Thyroid gland (tissue), 4 donors: ENCODE results near the gene NR2C2.

Source experiments
- CTCF ChIP-seq, 6 experiments: fragments of 200-600 bp in 3 of 6; fragments of 450-650 bp in 3 of 6; sonication (generic) in 3 of 6; IDR thresholded peaks; one replicate each; pipeline ENCODE4 v1.5.1; 2016 to 2019; ENCODE audit warnings: antibody characterized with exemption in 6 of 6, mild to moderate bottlenecking in 2 of 6, inconsistent platforms in 1 of 6, moderate library complexity in 1 of 6
- POLR2A ChIP-seq, 2 donors: fragments of 450-650 bp; IDR thresholded peaks; one replicate each; pipeline ENCODE4 v1.6.1; 2017; ENCODE audit warnings: antibody characterized with exemption in 2 of 2, mild to moderate bottlenecking in 2 of 2, moderate library complexity in 1 of 2

- TF ChIP-seq CTCF (IDR thresholded peaks at IDR 0.05) (no peak), POLR2A (IDR thresholded peaks at IDR 0.05) (no peak)
These were observed 32.6 kb upstream of the NR2C2 start for GRCh38 chr3:14914779-14915117.
